Rectal smooth muscle tissue (tissue), 1 donor: Measurements from ENCODE around the gene KLHL26.

Source experiments
- H3K27ac ChIP-seq: one replicate; pipeline ENCODE4 v1.7.0; 2013; ENCODE audit warnings: low read depth, low read length, inconsistent platforms
- H3K27me3 ChIP-seq: one replicate; pipeline ENCODE4 v1.7.0; 2013; ENCODE audit warnings: low read length; ENCODE audit not compliant: control insufficient read depth, insufficient read depth
- H3K36me3 ChIP-seq: one replicate; pipeline ENCODE4 v1.7.0; 2013; ENCODE audit warnings: low read length; ENCODE audit not compliant: control insufficient read depth, insufficient read depth
- H3K4me1 ChIP-seq: one replicate; pipeline ENCODE4 v1.7.0; 2013; ENCODE audit warnings: low read length; ENCODE audit not compliant: control insufficient read depth, insufficient read depth
- H3K4me3 ChIP-seq: one replicate; pipeline ENCODE4 v1.7.0; 2013; ENCODE audit warnings: low read length
- H3K9ac ChIP-seq: one replicate; pipeline ENCODE4 v1.7.0; 2013; ENCODE audit warnings: low read length

The KLHL26 gene

DNA sequence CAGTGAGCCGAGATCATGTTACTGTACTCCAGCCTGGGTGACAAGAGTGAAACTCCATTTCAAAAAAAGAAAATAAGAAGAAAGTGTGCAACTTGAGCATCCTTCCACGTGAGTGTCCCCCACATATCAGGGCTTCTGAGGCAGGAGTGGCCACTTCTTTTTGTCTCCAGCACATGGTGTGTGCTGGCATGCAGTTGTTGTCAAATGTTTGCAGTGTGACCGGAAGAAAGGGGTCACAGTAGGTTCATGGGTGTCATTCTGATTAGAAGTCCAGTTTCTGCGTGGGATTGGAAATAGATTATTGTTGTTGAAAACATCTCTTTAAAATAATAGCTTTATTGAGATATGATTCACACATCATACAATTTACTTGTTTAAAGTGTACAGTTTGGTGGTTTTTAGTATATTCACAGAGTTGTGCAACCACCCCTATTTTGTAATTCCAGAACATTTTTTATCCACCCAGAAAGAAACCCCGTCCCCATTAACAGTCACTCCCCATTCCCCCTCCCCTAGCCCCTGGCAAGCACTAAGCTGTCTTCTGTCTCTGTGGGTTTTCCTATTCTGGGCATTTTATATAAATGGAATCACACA lies 48.9 kb downstream of the KLHL26 start:
- no peak overlapping the region for H3K9ac ChIP-seq
- no peaks in the 10 kb centered on the region for H3K27me3 ChIP-seq
- no peak overlapping the region for H3K27ac ChIP-seq
- peaks cover 11% of the 10 kb centered on the region for H3K4me1 ChIP-seq
- no peaks in the 10 kb centered on the region for H3K36me3 ChIP-seq
- H3K4me3 ChIP-seq, result no peak overlapping the region

DNA sequence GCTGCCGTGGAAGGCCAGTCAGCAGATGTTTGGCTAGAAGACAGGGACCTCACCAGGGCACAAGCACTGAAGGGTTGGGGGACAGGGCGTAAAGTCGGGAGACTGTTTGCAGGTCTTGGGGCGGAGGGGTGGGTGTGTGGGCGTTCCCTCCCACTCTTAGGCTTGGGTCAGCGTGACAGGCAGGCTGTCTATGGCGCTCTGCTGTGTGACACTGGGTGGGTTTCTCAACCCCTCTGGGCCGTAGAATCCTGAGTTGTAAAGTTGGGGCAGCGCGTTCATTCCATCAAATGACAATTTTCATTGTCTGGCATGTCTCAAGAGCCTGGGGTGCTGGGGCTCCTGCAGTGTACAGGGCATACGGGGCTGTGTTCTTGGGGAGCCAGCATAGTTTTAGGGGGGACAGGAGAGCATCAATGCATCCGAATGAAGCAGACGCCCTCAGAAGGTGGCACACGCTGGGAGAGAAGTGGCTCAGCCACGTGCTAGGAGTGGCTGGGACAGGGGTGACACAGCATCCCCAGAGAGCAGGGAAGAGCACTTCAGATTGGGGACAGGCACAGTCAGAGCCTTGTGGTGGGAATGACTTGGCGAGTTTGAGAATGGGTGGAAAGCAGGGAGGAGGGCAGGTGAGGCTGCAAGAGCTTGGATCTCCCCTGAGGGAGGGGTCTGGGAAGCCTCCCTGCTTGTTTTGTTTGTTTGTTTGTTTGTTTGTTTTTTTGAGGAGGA lies 51.1 kb downstream of the KLHL26 start:
- Histone ChIP-seq H3K36me3 (no peaks in the 10 kb centered on the region), H3K4me1 (peaks cover 9% of the 10 kb centered on the region), H3K27ac (no peak overlapping the region), H3K4me3 (no peak overlapping the region), H3K9ac (no peak overlapping the region), H3K27me3 (no peaks in the 10 kb centered on the region)

DNA sequence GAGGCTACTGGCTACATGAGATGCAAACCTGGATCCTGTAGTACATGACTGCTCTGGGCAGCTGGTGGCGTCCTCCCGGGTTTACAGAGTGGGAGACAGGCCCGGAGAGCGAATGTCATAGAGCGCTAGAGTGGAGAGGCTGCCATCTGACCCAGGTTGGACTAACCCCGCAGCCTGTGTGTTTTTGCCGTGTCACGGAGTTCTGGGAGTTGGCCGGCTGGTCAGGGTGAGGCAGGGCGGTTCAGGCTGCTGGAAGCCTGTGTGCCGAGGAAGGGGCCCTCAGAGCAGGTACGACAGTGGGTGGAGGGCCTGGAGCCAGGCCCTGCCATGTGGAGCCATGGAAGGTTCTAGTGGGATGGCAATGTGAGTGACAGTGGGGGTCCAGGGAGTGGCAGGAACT lies 59.2 kb downstream of the KLHL26 start:
- Histone ChIP-seq H3K27ac (no peak overlapping the region), H3K9ac (no peak overlapping the region), H3K4me3 (no peak overlapping the region), H3K4me1 (peaks cover 4% of the 10 kb centered on the region), H3K27me3 (no peaks in the 10 kb centered on the region), H3K36me3 (no peaks in the 10 kb centered on the region)

DNA sequence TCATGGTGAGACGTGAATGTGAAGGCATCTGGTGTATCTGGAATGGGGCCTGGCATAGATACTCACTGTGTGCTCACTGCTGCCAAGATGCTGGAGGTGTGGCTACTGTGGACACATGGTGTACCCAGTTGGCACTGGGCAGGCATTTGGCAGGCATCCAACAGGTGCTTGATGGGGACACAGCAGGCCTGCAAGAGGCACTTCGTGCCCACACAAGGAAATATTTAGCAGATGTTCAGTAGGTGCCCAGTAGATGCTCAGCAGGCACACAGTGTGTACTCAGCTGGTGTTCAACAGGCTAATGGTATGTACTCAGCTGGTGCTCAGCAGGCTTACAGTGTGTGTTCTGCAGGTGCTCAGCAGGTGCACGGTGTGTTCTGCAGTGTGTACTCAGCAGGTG lies 60.9 kb downstream of the KLHL26 start:
- Histone ChIP-seq H3K27me3 (no peaks in the 10 kb centered on the region), H3K4me1 (peaks cover 9% of the 10 kb centered on the region), H3K4me3 (no peak overlapping the region), H3K36me3 (no peaks in the 10 kb centered on the region), H3K27ac (no peak overlapping the region), H3K9ac (no peak overlapping the region)

DNA sequence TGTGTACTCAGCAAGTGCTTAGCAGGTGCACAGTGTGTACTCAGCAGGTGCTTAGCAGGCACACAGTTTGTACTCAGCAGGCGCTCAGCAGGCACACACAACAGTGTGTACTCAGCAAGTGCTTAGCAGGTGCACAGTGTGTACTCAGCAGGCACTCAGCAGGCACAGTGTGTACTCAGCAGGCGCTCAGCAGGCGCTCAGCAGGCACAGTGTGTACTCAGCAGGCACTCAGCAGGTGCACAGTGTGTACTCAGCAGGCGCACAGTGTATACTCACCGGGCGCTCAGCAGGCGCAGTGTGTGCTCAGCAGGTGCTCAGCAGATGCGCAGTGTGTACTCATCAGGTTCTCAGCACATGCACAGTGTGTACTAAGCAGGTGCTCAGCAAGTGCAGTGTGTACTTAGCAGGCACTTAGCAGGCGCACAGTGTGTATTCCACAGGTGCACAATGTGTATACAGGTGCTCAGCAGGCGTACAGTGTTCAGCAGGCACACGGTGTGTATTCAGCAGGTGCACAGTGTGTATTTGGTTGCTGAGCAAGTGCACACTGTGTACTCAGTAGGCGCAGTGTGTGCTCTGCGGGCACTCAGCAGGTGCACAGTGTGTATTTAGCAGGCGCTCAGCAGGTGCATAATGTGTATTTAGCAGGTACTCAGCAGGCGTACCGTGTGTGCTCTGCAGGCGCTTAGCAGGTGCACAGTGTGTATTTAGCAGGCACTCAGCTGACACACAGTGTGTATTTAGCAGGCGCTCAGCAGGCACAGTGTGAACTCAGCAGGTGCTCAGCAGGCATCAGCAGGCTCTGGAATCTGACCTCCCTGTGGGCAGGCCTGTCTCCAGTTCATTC lies 61.7 kb downstream of the KLHL26 start:
- no peaks in the 10 kb centered on the region for H3K27me3 ChIP-seq
- H3K27ac ChIP-seq, result no peak overlapping the region
- H3K4me1 ChIP-seq, result peaks cover 9% of the 10 kb centered on the region
- no peaks in the 10 kb centered on the region for H3K36me3 ChIP-seq
- H3K4me3 ChIP-seq, result no peak overlapping the region
- no peak overlapping the region for H3K9ac ChIP-seq

DNA sequence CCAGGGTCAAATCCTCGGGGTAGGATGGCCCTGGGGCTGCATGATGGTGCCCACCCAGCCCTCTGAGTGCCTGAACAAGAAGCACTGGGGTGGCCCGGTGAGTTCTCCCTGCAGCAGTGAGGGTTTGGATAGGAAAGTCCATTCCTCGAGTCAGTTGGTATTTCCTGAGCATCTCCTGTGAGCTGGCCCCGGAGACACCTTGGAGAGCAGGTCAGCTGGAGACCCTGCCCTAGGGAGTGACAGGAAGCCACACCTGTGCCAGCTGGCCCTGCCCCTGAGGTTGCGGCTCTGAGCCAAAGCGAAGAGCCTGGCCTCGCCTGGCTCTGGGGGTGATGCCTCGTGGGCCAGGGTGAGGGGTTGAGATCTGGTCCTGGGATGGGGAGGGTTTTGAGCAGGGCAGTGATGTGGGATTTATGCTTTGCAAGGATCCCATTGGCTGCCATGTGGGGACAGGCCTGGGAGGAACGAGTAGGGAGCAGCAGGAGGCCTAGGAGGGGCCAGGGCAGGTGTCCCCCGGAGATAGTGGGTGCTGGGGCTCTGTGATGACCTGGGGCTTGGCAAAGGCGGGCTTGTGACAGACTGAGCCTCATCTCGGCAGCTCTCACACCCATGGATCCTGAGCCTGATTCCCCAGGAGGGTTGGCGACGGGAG lies 62.7 kb downstream of the KLHL26 start:
- H3K9ac ChIP-seq, result no peak overlapping the region
- no peaks in the 10 kb centered on the region for H3K27me3 ChIP-seq
- H3K4me3 ChIP-seq, result no peak overlapping the region
- H3K36me3 ChIP-seq, result no peaks in the 10 kb centered on the region
- no peak overlapping the region for H3K27ac ChIP-seq
- peaks cover 9% of the 10 kb centered on the region for H3K4me1 ChIP-seq

DNA sequence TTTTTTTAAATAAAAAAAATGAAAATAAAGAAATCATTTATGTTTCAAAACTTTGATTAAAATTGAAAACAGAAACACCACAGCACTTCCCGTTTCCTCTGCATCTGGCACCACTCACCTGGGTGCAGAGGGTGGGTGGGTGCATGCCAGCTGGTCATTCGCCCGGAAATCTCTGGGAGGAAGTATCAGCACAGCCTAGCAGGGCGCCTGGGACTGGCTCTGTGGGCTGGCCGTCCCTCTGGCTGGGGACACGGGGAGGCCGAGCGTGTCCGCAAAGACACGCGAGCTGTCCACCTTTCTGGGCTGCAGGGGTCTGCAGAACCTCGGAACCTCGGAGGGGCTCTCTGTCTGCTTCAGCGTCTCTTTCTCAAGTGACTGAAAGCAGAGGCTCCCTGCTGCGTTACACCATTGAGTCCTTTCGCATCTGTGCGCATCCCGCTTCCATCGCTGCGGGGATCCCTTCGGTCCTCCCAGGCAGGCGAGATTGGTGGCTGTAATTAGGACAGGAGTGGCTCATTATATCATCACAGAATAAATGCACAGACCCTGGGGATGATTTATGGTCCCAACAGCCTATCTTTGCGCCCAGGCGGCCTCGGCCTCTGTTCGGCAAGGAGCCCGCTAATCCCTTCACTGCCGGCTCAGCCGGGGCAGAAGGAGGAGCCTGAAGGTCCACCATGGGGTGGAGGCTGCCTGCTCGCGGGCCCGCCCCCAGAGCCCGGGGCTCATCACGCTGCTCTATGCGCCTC lies 63.8 kb downstream of the KLHL26 start:
- H3K27me3 ChIP-seq, result no peaks in the 10 kb centered on the region
- H3K4me3 ChIP-seq, result peak overlapping the region; percentile 71
- H3K27ac ChIP-seq, result peak overlapping the region; percentile 80
- H3K9ac ChIP-seq, result peak overlapping the region; percentile 75
- H3K4me1 ChIP-seq, result peaks cover 9% of the 10 kb centered on the region
- H3K36me3 ChIP-seq, result no peaks in the 10 kb centered on the region

DNA sequence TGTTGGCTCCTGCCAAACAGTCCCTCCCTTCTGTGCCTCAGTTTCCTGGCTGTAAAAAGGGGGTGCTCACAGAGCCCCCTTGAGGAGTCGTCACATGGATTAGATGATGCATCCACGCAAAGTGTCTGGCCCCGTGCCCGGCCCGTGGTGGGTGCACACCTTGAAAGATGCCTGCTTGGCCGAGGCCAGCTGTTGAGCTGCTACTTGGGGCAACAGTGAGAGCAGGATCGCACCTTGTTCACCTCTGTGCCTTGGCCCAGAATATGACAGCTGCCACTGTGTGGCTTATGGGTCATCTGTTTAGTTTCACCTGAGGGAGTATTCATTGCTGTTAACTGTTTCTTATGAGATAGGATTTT lies 64.4 kb downstream of the KLHL26 start:
- no peaks in the 10 kb centered on the region for H3K36me3 ChIP-seq
- H3K4me1 ChIP-seq, result peaks cover 9% of the 10 kb centered on the region
- H3K9ac ChIP-seq, result no peak overlapping the region
- peak overlapping the region; percentile 71 for H3K4me3 ChIP-seq
- H3K27me3 ChIP-seq, result no peaks in the 10 kb centered on the region
- peak overlapping the region; percentile 80 for H3K27ac ChIP-seq

DNA sequence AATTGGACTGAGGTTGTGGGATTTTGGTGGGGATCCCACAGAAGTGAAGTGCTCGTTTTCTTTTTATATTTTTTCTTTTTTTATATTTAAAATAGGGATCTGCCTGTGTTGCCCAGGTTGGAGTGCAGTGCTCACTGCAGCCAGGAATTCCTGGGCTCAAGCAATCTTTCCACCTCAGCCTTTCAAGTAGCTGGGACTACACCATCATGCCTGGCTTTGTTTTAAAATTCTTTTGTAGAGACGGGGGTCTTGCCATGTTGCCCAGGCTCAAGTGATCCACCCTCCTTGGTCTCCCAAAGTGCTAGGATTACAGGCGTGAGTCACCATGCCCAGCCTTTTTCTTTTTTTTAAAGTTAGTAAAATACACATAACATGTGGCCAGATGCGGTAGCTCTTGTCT lies 67.2 kb downstream of the KLHL26 start:
- Histone ChIP-seq H3K36me3 (no peaks in the 10 kb centered on the region), H3K4me1 (peaks cover 9% of the 10 kb centered on the region), H3K9ac (no peak overlapping the region), H3K4me3 (no peak overlapping the region), H3K27ac (no peak overlapping the region), H3K27me3 (no peaks in the 10 kb centered on the region)

DNA sequence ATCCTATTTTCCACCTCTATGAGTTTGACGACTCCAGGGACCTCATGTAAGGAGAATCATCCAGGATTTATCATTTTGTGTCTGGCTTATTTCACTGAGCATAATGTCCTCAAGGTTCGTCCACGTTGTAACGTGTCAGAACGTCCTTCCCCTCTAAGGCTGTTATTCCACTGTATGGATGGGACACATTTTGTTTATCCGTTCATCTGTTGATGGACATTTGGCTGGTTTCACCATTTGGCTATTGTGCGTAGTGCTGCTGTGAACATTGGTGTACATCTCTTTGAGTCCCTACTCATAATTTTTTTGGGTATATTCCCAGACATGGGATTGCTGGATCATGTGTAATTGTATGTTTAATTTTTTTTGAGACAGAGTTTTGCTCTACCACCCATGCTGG lies 68.1 kb downstream of the KLHL26 start:
- Histone ChIP-seq H3K27me3 (no peaks in the 10 kb centered on the region), H3K9ac (no peak overlapping the region), H3K36me3 (no peaks in the 10 kb centered on the region), H3K27ac (no peak overlapping the region), H3K4me1 (peaks cover 9% of the 10 kb centered on the region), H3K4me3 (no peak overlapping the region)

DNA sequence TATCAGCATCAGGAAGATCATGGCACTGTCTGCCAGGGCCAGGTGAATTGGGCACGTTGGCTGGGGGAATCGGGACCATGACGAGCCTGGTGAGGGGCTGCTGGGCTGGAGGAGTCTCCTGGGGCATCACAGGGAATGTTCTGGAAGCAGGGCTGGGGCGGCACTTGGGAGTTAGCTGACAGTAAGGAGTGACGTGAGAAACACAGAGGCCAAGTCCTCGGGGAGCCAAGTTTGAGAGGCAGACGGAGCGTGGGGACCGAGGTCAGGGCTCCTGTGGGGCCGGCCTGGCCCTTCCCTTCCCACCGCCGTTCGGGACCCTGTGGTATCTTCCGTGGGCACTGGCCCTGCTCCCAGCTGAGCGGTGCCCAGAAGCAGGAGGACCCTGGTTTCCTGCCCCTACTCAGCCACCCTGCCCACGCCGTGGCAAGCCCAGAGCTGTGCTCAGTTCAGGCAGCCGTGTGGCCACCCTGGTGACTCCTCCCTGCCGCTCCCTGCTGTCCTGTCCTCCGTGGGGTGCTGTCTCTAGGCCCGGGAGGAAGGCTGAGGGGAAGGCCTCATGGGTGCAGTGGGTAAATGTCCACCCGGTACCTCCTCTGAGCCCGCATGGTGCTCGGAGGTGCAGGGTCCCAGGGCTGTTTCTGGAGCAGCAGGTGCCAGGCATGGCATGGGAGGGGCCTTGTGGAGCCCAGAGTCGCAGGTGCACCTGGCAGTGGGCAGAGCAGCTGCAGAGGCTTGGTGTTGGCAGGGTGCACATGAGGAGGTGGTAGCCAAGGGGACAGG lies 71.8 kb downstream of the KLHL26 start:
- Histone ChIP-seq H3K36me3 (no peaks in the 10 kb centered on the region), H3K27ac (no peak overlapping the region)

More for the DNA sequence above, 71.8 kb downstream of the KLHL26 start:
- Histone ChIP-seq H3K4me1 (peaks cover 4% of the 10 kb centered on the region), H3K9ac (no peak overlapping the region), H3K4me3 (no peak overlapping the region), H3K27me3 (no peaks in the 10 kb centered on the region)
